COR-L47 (cell line): ENCODE data around the gene RXFP2.

Experiments used
- DNase-seq: peaks from one replicate; lab custom pipeline; 2025; lab: John Stamatoyannopoulos, UW

Gene RXFP2, protein sequence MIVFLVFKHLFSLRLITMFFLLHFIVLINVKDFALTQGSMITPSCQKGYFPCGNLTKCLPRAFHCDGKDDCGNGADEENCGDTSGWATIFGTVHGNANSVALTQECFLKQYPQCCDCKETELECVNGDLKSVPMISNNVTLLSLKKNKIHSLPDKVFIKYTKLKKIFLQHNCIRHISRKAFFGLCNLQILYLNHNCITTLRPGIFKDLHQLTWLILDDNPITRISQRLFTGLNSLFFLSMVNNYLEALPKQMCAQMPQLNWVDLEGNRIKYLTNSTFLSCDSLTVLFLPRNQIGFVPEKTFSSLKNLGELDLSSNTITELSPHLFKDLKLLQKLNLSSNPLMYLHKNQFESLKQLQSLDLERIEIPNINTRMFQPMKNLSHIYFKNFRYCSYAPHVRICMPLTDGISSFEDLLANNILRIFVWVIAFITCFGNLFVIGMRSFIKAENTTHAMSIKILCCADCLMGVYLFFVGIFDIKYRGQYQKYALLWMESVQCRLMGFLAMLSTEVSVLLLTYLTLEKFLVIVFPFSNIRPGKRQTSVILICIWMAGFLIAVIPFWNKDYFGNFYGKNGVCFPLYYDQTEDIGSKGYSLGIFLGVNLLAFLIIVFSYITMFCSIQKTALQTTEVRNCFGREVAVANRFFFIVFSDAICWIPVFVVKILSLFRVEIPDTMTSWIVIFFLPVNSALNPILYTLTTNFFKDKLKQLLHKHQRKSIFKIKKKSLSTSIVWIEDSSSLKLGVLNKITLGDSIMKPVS

DNA sequence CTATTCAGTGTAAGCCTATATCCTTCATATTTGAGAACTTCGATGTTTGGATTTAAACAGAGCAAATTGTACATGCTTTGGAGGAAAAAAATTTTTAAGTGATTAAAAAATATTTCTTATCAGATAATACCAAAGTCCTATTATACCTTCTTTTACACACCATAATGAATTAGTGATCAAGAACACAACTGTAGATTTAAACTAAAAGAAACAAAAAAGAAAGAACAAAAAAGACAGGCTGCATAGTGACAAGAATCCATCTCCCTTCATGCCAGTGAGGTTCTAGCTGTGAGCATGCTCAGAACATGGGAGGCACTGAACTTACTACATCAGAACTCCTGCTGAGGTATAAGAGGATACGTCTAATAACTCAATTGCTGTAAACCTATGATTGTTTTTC is at the start of gene RXFP2:
Gene RXFP2 (plus strand): TSS at position 301 of the 400 bp plus-strand sequence. CDS start 87 bp downstream, at position 388.
- DNase-seq = no peak

DNA sequence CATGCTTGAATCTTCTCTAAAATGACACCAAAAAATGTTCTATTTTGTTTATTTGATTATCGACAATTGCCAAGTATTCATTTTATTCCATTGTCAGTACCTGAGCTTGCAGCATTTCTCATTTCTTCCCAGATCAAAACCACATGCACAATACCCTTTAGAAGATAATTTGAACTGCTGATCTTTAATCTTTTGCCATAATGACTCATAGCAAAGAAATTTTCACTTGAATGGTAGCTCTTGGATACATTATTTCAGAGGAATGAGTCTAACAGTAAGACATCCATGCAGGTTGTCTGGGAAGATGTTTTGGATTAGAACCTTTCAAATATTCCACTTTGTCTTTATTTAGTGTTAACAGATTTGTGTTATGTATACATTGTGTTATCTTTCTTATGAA is 42.0 kb upstream of the RXFP2 start:
- DNase-seq = no peak

DNA sequence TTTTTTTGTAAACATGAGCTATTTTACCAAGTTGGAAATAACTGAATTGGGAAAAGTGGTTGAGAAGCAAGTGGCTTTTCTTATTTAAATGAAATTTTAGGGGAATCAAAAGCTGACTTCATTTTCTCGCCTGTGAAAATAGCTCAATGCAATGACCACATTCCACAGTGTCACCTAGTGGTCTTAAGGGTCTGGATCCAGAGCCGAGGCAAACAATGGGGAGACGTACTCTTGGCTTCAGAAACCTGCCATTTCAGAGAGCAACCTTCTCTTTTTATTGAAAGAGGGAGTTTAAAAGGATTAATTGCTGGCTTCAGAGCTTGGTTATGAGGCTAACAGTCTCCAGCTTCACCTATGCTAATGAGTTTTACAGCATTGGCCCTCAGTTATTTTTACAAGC is 39.7 kb upstream of the RXFP2 start:
- DNase-seq = no peak

DNA sequence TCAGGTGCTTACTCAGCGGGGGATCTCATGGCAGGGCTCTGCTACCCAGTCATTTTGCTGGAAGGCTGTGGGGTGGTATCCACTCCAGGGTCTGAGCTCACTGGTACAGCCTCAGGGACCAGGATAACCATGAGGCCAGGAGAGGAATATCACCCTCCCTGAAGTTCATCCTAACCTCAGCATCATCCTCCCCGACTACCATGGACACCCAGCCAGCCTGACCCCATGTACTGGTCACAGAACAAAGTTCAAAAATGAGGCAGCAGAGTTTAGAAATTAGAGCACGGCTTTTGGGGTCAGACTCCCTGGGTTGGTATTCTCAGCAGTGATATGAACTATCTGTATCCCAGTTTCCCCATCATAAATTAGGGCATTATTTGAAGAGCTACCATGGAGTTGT is 35.5 kb upstream of the RXFP2 start:
- no peak for DNase-seq

DNA sequence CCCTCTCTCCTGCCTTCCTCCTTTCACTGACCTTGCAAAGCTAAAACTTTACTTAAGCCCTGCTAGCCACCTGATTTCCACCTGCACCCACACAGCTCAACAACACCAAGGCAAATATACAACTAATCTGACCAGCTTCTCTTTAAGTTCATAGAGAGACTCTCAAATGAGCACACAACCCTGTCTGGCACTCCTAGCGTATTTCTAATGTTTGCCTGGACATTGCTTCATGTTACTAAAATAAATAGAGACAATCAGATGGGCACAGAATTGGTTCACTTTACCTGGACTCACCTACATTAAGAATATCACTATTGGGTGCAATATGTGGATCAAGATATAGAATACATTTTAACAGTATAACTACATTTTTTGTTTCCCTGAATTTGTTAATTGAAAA is 33.2 kb upstream of the RXFP2 start:
- DNase-seq = no peak

DNA sequence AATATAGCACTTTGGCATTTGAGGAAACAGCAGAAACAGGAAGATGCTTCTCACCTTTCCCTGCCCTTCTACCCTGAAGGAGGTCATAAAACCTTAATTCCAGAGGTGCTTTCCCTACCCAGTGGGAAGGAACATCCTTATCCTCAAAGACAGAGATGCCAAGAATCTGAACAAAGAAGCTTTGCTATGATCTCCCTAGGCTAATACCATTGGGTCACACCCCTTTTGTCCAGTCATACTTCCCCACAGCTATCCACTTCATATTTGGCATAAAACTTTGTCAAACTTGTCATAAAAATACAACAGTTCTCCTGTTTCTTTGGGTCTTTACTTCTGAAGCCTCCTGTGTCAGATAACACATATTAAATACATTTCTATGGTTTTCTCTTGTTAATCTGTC is 21.7 kb upstream of the RXFP2 start:
- no peak for DNase-seq

DNA sequence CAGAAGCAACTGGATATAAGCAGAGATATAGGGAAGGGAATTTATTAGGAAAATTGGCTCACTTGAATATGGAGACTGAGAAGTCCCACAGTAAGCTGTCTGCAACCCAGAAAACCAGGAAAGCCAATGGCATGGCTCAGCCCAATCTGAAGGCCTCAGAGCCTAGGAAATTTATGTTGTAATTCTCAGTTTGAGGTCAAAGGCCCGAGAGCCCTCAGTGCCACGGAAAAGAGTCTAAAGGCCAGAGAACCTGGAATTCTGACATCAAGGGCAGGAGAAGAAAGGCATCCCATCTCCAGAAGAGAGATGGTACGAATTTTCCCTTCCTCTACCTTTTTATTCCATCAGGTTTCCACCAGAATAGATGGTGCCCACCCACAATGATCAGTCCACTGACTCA is 20.1 kb upstream of the RXFP2 start:
- no peak for DNase-seq

DNA sequence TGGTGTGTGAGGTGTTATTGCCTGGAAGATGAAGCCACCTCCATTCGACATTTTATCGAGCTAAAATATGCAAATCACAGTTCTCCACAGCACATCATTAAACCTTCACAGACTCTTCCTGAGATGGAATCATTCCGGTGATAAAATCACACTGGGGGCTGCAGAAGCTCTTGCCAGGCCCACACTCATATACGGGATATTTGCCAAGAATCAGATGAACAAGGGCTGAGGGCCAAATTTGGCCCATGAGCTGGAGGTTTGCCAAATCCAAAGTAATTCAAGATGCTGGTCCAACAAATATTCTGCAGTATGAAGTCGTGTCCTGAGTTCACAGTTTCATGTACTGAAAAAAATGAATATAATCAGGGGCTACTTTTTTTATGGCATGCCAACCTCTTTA is 16.7 kb upstream of the RXFP2 start:
- DNase-seq = peak; percentile 83

DNA sequence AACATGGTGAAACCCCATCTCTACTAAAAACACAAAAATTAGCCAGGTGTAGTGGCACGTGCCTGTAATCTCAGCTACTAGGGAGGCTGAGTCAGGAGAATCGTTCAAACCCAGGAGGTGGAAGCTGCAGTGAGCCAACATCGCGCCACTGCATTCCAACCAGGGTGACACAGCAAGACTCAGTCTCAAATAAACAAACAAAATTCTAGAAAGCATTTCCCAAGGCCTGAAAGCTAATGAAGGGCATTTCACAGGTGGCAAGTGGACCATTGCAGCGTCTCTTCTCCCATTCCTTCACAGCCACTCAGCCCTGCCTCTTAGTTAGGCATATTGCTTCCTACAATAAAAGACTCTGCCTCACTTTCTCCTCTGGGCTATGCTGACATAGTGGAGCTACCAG is 13.5 kb upstream of the RXFP2 start:
- DNase-seq = no peak

DNA sequence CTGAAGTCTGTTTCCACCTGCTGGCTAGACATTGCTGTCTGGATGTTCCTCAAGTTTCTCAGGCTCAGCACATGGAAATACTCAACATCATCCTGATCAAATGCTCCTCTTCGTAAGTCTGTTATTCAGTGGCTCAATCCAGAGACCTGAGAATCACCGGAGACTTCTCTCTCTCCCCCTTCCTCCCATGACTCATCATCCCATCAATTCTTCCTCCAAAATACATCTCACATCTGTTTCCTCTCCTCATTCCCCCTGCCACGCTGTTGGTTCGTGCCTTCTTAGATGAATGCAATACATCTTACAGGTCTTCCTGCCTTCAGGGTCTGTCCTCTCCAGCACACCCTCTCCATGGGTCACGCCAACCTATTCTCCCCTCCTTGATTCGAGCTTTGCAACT is 7.4 kb upstream of the RXFP2 start:
- DNase-seq = no peak

DNA sequence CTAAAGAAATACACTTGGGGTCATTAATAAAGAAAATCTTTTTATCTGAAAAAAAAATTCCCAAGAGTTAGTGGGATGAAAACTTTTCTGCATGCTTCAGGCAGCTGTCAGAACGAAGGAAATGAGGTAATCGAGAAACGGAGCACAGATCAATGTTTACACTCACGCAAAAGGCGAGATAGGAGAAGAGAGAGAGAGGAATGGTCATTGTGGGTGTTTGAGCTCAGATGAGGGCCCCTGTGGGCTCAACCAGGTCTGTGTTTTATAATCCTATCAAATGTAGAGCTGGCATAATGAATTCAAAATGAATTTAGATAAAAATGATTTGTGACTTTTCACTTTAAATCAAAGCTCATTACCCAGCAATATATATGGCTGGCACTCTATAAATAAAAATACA is 6.3 kb upstream of the RXFP2 start:
- no peak for DNase-seq

DNA sequence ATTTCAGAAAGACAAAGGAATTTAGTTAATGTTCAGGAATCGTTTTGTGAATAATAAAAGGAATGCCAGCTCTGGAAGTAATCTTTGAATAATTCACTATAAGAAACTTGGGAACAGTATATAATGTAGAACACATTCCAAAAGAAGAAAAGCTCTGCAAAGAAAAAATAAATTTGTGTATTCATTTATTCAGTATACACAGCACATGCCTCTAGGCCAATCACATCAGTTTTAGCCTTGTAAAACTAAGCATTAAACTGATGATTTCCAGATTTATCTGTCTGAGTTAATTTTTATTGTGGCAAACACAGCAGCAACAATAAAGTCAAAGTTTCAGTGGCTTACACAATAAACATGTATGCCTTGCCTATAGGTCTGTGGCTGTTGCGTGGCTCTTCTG is 5.7 kb upstream of the RXFP2 start:
- DNase-seq = no peak

DNA sequence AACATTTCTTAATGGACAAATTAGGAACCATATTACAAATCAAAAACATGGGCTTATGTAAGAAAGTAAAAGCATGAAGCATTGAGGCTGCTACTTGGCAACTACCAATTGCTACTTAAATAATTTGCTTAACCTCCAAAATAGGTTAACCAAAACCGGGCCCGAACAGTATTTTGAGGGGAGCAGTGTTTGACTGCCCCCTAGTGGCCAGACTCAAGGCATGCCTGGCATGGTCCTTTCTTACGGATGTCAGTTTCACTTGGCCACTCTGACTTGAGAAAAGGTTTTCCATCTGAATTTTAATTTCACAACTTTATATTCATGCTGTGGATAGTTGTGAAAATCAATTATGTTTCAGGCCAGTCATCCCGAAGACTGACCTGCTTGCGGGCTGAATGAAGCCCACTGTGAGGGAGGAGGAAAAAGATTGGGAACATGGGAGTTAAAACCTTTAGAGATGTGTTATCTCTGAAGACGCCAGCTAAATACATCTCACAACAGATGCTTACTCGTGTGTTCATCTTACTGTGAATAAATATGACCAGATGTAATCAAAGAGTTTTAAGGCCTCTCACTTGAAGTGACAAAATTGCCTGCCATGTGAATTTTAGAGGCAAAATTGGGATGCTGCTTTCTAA is 2.9 kb downstream of the RXFP2 start:
- peak; percentile 54 for DNase-seq

DNA sequence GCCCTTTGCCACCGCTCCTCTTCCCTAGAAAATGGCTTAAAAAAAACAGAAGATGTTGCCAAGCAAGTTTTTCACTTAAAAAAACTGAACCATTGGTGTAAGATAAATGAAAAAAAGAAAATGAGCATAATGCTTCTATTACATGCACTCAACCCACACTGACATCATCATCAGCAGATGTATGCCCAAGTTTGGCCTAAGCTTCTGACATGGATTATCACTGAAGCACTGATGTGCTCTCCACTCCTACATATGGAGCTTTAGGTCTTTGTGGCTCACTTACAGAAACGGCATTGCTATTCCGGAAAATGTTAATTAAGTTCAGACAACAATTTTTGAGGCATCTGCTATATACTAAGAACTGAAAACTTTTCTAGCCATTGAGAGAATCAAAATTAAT is 8.0 kb downstream of the RXFP2 start:
- no peak for DNase-seq

DNA sequence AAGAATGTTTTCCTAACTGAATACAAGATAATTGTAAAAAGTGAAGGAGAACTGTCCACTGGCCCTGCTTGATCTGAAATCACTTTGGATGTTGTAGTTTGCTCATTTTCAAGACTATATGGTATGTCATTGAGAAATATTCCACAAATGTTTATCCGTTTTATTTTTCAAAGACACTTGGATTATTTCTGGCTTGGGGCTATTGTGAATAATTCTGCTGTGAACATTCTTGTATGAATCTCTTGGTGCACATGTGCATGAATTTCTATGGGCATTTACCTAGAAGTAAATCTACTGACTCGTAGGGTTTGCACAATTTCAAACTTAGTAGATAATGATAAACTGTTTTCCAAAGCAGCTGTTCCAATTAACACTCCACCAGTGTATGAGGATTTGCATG is 8.6 kb downstream of the RXFP2 start:
- no peak for DNase-seq

DNA sequence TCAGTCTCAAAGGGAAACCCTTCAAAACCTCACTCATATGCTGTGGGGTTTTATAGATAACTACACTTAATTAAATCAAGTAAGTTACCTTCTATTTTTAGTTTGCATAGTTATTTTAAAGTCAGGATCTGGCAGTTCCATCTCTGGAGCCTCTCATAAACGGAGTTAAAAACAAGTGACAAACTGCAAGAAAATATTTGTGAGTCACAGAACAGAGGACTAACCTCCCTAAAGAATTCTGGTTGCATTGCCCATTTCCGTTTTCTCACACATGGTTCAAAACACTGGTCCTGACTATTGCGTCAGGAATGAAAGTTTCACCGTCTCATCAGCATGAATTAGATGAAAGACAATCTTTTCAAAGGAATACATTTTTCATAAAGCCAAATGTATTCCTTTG is 10.6 kb downstream of the RXFP2 start:
- no peak for DNase-seq

DNA sequence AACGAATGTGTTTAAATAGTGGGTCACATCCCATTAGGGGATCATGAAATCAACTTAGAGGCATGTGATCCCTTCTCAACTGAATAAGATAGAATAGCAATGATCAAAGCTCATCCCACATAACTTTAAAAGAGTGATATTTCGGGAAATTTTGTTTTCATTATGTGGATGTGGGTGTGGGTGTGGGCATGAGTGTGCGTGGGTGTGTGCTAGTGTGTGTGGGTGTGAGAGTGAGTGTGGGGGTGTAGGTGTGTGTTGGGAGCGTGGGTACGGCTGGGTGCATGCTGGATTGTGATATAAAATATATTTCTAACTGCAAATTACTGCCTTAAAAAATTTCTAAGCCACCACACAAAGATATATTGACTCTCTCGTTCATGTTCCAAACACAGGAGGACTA is 15.9 kb downstream of the RXFP2 start:
- DNase-seq = no peak

DNA sequence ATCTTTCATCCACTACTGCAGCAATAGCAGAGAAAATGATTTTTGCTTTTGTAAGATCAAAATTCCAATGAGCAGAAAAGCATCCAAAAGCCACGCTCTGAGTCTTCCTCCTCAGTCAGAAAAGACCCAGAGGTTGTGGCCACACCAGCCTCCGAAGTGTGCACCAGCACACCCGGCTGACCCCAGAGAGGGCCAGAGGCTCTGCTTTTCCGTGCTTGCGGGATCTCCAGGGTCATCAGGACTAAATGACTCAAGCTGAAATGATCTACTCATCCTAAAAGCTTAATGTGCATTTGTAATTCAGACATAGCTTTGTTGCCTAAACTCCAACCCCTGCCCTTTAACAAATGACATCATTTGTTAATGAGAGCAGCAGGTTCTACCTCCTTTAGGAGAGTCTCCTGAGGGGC is 16.5 kb downstream of the RXFP2 start:
- no peak for DNase-seq

DNA sequence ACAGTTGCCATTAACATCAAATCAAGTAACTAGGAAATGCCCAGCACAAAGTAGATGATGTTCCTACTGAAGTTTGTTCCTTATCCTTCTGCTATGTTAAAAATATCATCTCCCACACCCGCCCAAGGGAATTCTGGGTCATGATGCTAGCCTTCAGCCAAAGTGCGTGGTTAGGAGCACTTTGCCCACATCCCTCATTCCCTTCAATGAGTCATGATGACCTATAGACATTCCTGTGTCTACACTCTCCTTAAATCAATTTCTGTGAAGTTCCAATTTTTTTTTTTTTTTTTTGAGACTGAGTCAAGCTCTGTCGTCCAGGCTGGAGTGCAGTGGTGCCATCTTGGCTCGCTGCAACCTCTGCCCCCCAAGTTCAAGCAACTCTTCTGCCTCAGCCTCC is 17.0 kb downstream of the RXFP2 start:
- DNase-seq = no peak

DNA sequence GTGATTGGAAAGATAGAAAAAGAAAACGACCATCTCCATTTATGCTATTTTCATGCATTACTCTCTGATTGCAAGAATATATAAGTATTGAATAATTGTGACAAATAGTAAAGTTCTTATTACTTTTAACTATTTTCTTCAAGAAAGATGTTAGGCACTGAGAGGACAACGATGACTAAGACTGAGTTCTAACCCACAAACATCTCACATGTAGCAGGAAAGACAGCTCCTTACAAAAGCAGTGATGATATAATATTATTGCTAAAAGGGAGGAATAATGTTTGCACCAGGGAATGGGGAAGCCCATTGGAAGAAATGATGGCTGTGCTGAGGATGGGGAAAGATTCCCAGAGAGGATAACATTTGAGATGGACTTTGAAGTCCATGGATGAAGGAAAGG is 22.6 kb downstream of the RXFP2 start:
- no peak for DNase-seq

DNA sequence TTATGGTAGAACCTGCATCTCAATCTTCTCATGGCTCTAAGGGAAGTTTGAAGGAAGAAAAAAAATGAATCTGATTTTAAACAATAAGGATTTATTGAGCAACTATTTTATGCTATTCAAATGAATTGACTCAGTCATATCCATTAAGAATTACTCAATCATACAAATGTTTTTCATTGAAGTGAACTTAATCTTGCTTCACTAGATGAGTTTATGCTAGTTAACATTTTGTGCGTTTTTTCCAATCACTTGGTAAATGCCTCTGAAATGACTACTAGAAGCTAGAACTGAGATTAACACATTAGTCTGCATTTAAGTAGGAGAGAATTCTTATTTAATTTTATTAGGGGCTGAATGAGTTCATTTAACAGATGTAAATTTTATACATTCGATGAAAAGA is 25.2 kb downstream of the RXFP2 start:
- no peak for DNase-seq

DNA sequence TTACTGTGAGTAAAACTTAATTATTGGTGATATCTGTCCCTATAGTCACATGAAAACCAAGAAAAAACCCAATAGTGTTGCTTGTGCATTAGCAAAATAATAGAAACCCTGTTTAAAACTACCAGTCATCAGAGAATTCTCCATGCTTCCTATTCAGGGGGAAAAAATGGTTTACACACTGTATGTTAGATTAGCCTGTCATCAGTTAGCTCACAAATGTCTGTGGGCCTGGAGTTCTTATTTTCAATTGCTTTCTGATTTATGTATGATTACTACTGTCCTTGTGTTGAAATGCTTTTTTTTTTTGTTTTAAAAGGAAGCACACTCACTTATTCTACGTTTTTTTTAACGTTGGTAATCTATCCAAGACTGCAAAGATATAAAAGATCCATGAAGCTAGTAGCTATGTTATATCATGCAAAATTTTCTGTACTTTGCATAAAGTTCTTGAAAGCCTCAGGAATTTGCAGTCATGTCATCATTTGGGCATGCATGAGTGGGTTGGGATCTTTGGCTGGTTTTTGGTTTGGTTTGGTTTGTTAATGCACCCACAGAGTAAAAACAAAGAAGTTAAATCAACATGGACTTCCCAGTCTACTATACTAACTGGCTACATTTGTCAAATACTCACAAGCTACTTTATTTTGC is 25.9 kb downstream of the RXFP2 start:
- no peak for DNase-seq
